HG03139 (cell line): Measurements from ENCODE around the gene TMEM63A.
"Not testable (repeated sequence)": the region's sequence is repeated elsewhere in the genome, so short reads cannot be mapped to it uniquely, and the experiment has no call there.

Experiments
- ATAC-seq: cut with Tn5 transposase; IDR thresholded peaks from one replicate; pipeline ENCODE4 v1.9.1; 2021; ENCODE audit not compliant: unreplicated experiment

The TMEM63A gene

DNA sequence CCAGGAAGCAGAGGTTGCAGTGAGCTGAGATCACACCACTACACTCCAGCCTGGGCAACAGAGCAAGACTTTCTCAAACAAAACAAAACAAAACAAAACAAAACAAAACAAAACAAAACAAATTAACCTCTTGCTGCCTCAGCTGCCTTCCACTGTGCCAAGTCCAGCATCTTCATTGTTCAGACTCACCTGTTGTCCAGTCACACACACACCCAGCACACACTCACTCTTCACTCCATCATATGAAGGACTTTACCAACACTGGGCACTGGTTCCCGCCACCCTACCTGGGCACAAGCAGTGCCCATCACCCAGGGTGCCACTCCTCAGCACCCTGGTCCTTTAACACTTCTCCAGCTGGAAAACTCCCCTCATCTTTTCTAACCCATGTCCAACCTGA is 27.3 kb upstream of the TMEM63A start:
- no peak for ATAC-seq

DNA sequence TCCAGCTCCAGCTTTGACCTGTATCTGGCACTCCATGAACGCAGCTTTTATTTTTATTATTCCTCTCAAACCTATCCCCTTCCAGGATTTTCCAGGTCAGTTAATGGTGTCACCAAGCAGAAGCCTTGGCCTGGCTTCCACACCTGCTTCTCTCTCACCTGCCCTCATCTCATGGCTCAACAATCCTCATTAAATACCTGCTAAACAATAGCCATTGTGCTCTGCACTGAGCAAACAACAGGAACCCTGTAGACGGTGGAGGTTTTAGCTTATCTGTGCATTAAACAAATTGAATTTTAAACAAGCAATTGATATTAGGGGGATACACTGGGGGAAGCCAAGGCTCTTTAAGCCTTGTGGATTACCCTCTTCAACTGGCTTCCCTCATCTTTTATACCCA is 26.6 kb upstream of the TMEM63A start:
- ATAC-seq = no peak

DNA sequence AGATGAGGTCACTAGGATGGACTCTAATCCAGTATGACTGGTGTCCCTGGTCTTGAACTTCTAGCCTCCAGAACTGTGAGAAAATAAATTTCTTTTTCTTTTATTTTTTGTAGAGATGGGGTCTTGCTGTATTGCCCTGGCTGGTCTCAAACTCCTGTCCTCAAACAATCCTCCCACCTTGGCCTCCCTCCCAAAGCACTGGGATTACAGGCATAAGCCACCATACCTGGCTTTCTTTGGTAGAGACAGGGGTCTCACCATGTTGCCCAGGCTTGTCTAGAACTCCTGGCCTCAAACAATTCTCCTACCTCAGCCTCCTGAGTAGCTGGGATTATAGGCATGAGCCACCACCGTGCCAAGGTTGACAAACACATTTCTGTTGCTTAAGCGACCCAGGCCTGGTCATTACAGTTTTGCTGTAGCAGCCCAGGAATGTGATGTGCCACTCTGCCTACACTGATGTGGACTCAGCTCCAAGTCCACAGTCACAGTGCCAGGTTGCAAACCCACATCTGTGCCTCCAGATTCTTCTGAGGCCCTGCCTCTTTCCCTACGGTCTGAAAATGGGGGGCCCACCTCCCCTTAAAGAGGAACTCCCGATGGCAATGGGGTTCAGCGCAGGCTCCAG is 25.9 kb upstream of the TMEM63A start:
- ATAC-seq = no peak

- no peak for ATAC-seq
Observed at GRCh38 chr1:225907341-225907740, 25.2 kb upstream of the TMEM63A start.

DNA sequence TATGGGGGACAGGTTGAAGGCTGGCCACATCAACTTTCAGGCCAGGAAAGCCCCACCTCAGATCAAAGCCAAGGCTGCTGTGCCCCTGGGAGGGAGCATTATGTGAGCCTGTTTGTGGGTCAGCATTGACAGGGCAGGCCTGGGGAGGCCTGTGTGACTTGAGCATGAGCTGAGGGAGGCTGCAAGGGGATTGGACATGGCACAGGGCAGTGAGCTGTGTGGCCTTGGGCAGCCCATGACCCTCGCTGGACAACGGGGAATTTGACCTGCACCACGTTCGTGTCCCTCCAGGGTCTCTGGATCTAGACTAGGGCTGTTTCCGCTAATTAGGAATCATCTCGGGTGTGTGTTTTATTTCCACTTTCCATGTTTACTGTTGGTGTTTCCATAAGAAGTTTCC is 24.3 kb upstream of the TMEM63A start:
- ATAC-seq = no peak

DNA sequence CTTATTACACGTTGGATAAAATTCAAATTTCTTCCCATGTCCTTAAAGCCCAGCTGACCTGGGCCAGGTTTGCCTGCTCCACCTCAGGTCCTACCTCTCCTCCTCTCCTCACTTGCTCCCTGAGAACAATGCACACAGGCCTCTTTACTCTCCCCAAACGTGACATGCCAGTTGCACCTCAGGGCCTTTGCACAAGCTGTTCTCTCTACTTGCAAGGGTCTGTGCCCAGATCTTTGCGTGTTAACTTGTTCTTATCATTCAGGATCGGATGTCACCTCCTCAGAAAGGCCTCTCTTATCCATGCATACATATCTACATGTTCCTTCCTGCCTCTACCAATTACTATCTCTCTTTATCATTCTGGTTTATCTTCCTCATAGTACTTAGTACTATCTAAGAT is 21.4 kb upstream of the TMEM63A start:
- no peak for ATAC-seq

GRCh38 chr1:225899044-225899925 is 17.1 kb upstream of the TMEM63A start:
- no peak for ATAC-seq

GRCh38 chr1:225897595-225898514 is 15.7 kb upstream of the TMEM63A start:
- no peak for ATAC-seq

DNA sequence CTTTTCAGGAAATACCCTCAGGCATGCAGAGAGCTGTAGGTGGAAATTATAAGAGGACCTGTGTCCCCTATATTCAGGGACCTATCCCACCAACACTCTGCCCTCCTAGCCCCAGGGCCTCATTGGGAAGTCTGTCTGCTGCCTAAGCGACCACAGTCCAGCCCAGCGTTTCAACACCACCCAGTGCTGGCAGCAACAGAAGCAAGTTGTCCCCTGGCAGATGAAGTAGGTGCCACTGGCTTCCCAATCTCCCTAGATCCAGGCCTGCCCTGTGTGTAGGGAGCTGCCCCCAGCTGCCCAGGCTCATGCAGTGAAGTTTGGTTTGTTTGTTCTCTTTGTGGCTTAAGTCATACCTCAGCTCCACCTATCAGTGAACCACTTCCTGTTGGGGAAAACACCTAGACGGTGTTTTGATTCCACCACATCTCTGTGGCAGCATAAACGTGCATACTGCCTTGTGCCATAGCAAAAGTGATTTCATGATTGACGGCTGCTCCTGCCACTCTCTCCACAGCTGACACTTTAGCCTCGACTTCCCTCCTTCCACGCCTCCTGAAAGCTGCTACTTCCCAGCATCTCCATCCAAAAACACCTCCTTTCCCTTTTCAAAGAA is 14.9 kb upstream of the TMEM63A start:
- peak; percentile 100 for ATAC-seq

GRCh38 chr1:225896494-225896893 is 14.3 kb upstream of the TMEM63A start:
- no peak for ATAC-seq

DNA sequence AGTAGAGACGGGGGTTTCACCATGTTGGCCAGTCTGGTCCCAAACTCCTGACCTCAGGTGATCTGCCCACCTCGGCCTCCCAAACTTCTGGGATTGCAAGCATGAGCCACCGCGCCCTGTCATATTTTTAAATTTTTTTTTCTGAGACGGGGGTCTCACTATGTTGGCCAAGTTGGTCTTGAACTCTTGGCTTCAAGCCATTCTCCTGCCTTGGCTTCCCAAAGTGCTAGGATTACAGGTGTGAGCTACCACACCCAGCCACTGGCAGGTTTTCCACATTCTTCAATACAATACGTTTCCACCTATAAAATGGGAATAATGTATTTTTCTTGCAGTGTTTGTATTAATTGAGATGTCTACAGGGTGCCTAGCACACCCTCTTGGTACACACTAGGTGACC is 10.1 kb upstream of the TMEM63A start:
- no peak for ATAC-seq

GRCh38 chr1:225891229-225891972 is 9.2 kb upstream of the TMEM63A start:
- ATAC-seq = no peak

GRCh38 chr1:225890346-225891228 is 8.4 kb upstream of the TMEM63A start:
- no peak for ATAC-seq

DNA sequence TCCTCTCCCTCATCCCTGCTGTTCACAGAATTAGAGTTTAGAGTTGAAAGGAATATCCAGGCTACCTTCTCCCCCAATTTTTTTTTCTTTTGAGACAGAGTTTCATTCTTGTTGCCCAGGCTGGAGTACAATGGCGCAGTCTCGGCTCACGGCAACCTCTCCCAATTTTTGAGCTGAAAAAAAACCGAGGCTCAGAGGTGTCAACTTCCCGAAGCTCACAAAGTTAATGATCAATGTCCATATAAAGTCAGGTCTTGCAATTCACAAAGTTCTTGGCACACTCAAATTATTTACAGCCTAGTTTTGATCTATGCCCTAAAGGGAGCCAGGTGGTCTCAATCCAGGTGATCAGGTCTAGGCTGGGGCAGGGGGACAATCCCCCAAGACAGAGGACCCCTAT is 7.6 kb upstream of the TMEM63A start:
- ATAC-seq = no peak

DNA sequence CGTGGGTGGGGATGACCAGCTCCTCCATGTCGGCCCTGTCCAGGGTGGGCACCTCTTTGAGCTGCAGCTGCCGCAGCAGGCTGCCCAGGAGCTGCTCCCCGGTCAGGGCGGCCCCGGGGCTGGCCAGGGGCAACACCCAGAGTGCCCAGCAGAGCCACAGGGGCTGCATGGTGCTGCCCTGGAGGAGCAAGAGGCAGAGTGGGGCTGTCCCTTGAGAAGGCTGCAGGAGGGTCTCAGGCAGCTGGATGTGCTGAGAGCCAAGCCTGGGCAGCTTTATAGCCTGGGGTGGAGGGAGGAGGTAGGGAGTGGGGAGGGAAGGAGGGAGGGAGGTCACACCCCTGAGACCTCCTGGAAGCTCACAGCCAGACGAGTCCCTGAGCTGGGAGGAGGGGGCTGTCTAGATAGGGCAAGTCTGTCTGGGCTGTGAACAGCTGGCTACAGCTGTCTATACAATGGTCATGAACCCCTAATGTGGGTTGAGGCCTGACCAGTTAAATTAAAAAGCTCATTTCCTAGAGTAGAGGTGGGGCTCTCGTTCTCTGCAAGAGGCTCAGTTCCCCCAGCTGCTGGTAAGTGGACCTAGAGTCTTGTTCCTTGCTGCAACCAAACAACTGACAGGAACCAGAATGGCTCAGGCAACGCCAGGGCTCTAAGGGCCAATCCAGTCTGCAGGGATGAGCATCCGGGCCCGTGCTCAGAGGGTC is 6.9 kb upstream of the TMEM63A start, which contains the start of gene LEFTY1:
LEFTY1 (minus strand) TSS at position 249 of the 704 bp plus-strand sequence; CDS start at position 169, 80 bp downstream.
- ATAC-seq = no peak

DNA sequence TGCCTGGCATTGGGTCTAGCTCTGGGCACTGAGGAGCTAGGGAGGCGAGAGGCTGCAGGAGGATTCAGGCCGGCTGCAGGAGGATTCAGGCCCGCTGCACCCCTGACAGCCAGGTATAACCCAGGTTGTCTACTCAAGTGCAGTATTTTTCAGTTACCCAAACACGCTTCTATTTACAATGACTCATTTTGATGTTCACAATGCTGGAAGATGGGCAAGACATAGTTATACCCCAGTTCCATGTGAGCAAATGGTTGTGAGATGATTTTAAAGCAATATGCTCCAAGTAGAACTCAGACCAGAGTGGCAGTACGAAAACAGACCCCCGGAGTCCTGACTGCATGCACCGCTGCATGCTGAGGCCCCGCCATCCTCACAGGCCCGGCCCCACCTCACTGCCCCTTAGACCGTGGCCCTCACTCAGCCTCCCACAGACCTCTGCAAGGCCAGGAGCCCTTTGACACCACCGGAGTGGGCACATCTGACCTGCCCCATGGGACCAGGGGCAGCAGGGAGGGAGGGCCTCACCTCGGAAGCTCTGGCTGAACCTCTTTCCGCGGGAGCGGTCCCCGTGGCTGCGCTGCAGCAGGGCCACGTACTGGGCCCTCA is 6.2 kb upstream of the TMEM63A start:
- ATAC-seq = no peak

DNA sequence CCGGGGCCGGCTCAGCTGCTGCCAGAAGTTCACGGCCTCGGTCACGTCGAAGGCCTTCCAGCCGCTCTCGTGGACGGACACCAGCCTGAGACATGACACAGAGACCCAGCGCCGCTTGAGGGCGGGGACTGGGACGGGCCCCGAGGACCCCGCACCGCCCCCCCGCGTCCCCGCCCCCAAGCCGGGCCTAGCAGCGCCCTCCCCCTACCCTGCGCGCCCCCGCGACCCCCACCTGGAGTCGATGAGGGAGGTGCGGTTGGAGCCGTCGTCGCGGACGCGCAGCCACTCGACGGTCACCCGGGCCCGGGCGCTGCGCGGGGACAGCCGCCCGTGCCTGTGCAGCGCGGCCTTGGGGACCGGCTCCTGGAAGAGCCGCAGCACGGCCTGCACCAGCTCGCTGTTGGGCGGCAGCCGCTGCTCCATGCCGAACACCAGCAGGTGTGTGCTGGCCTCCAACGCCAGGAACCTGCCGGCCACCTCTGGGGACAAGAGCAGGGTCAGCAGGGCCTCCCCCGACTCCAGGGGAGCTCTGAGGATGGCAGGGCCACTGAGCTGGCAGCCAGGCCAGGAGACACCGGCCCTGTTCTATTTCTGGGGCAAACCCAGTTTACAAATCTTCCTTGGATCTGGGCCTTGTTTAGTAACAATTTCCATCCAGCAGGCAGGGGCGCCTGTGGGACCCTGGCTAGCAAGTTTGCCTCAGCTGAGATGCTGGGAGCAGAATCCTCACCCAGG is 5.5 kb upstream of the TMEM63A start:
- ATAC-seq = not testable (repeated sequence)

- no peak for ATAC-seq
Observed at GRCh38 chr1:225887030-225887314, 4.8 kb upstream of the TMEM63A start.
